ENCODE data around the gene REEP3. TPM values are rescaled to one million over a fixed set of nuclear protein-coding genes. Genes with fewer than 3 reads are reported as not detected.

The REEP3 gene
- total RNA-seq, 3 donors from 2014 or later (not counting 1 experiment from before 2014, with no cell fraction given), result 4.6 to 10.2 (median 8.3) TPM

GRCh38 chr10:63666836-63667383 lies 145.7 kb downstream of the REEP3 start:
- H3K9me3 Mint-ChIP-seq, result no peaks in the 10 kb centered on the region
- ATAC-seq (no peak), DNase-seq (no peak)
- no peak overlapping the region for H3K27ac Mint-ChIP-seq
- intact Hi-C loops (cut with micrococcal nuclease), result no loop called here
- Histone ChIP-seq H3K36me3 (ENCODE audit: control insufficient read depth, insufficient read depth, low read length) (no peaks in the 10 kb centered on the region), H3K27ac (ENCODE audit: low read length) (no peak overlapping the region), H3K4me1 (ENCODE audit: control insufficient read depth, insufficient read depth, low read length) (no peaks in the 10 kb centered on the region), H3K27me3 (ENCODE audit: control insufficient read depth, insufficient read depth, low read length) (no peaks in the 10 kb centered on the region), H3K9me3 (ENCODE audit: control insufficient read depth, insufficient read depth, low read length) (no peaks in the 10 kb centered on the region), H3K4me3 (ENCODE audit: low read length) (no peak overlapping the region)
- no peaks in the 10 kb centered on the region for H3K4me1 Mint-ChIP-seq
- no peak for TF ChIP-seq CTCF (IDR thresholded peaks at IDR 0.05)
- H3K36me3 Mint-ChIP-seq, result no peaks in the 10 kb centered on the region
- peaks cover 3 to 12% of the 10 kb centered on the region in 2 donors for H3K27me3 Mint-ChIP-seq (ENCODE audit: low read depth in 2 of 2)
- H3K4me3 Mint-ChIP-seq, result no peak overlapping the region
- 41% methylated on average over 3 of the region's 4 CpGs for WGBS (ENCODE audit: insufficient coverage)

DNA sequence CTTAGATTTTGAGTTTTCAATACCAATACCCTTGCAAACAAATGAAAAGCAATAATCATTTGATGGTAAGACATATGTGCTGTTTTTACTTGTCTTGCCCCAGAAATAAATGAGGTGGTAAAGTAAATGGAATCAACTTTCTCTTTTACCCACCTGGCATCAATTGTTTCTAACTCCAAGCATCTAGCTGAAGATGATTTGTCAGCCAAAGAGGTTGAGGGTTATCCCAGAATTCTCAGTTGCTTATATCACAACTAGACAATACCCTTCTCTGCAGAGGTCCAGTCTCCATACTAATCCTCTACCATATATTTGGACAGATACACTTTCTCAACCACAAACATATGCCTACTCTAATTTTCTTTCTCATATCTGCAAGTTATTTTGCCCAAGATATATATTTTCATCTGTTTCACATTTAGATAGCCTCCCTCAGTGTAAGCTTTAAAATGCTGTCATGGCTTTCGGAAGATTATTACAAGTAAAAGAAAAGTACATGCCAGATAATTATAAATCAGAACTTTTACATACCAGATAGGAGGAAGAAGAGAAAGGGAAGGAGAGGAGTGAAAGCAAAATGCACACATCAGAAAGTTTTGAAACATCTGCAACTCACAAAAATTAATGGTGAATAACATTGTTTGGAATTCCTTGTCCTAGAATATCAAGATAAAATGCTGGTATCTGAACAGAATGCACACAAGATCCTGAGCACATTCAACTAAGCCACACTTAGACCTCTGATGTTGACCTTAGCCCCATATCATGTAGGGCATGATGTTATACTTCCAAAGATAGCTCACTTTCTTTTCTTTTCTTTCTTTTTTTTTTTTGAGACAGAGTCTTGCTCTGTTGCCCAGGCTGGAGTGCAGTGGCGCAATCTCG lies 146.6 kb downstream of the REEP3 start:
- WGBS (ENCODE audit: insufficient coverage), result no CpG with 5 or more reads among the region's 3 CpGs
- intact Hi-C loops (cut with micrococcal nuclease), result no loop called here
- Histone ChIP-seq H3K27ac (ENCODE audit: low read length) (no peak overlapping the region), H3K4me3 (ENCODE audit: low read length) (no peak overlapping the region), H3K27me3 (ENCODE audit: control insufficient read depth, insufficient read depth, low read length) (no peaks in the 10 kb centered on the region), H3K4me1 (ENCODE audit: control insufficient read depth, insufficient read depth, low read length) (no peaks in the 10 kb centered on the region), H3K36me3 (ENCODE audit: control insufficient read depth, insufficient read depth, low read length) (no peaks in the 10 kb centered on the region), H3K9me3 (ENCODE audit: control insufficient read depth, insufficient read depth, low read length) (no peaks in the 10 kb centered on the region)
- H3K4me1 Mint-ChIP-seq, result no peaks in the 10 kb centered on the region
- peaks cover 3 to 20% of the 10 kb centered on the region in 2 donors for H3K27me3 Mint-ChIP-seq (ENCODE audit: low read depth in 2 of 2)
- DNase-seq (no peak), ATAC-seq (no peak)
- no peaks in the 10 kb centered on the region for H3K36me3 Mint-ChIP-seq
- no peak overlapping the region for H3K4me3 Mint-ChIP-seq
- TF ChIP-seq CTCF (IDR thresholded peaks at IDR 0.05), result no peak
- no peak overlapping the region for H3K27ac Mint-ChIP-seq
- no peaks in the 10 kb centered on the region for H3K9me3 Mint-ChIP-seq

- Histone ChIP-seq H3K27ac (ENCODE audit: low read length) (no peak overlapping the region), H3K4me1 (ENCODE audit: control insufficient read depth, insufficient read depth, low read length) (no peaks in the 10 kb centered on the region), H3K4me3 (ENCODE audit: low read length) (no peak overlapping the region), H3K36me3 (ENCODE audit: control insufficient read depth, insufficient read depth, low read length) (no peaks in the 10 kb centered on the region), H3K9me3 (ENCODE audit: control insufficient read depth, insufficient read depth, low read length) (no peaks in the 10 kb centered on the region), H3K27me3 (ENCODE audit: control insufficient read depth, insufficient read depth, low read length) (no peaks in the 10 kb centered on the region)
- no peaks in the 10 kb centered on the region for H3K4me1 Mint-ChIP-seq
- ATAC-seq, result no peak
- no peaks in the 10 kb centered on the region for H3K36me3 Mint-ChIP-seq
- no peak overlapping the region for H3K27ac Mint-ChIP-seq
- H3K9me3 Mint-ChIP-seq, result no peaks in the 10 kb centered on the region
- WGBS (ENCODE audit: insufficient coverage), result 85% methylated on average over 10 of the region's 10 CpGs
- peaks cover 3 to 23% of the 10 kb centered on the region in 2 donors for H3K27me3 Mint-ChIP-seq (ENCODE audit: low read depth in 2 of 2)
- DNase-seq, result no peak
- H3K4me3 Mint-ChIP-seq, result no peak overlapping the region
- no peak for TF ChIP-seq CTCF (IDR thresholded peaks at IDR 0.05)
- intact Hi-C loops (cut with micrococcal nuclease), result no loop called here
These were observed 149.2 kb downstream of the REEP3 start for GRCh38 chr10:63670291-63670898.
